ENCODE measurements around the gene SLX4.

- TF ChIP-seq TAF1 (IDR thresholded peaks at IDR 0.05; ENCODE audit: borderline replicate concordance, low read depth, low read length), result no peak
- no peak for TF ChIP-seq POLR2A (IDR thresholded peaks at IDR 0.05; ENCODE audit: low read depth, low read length)
- no peak for TF ChIP-seq POLR2AphosphoS5 (IDR thresholded peaks at IDR 0.05; ENCODE audit: low read depth, low read length)
Observed at GRCh38 chr16:3625911-3626732, 14.7 kb upstream of the SLX4 start.

Data from GM12892 (cell line).